NOMO-1 (cell line): ENCODE results near the gene TRDMT1.

Experiments used
- DNase-seq, 2 experiments: peaks; one replicate each; lab custom pipeline; 2025; ENCODE audit not compliant: unreplicated experiment in 2 of 2; lab: John Stamatoyannopoulos, UW

Gene TRDMT1, protein sequence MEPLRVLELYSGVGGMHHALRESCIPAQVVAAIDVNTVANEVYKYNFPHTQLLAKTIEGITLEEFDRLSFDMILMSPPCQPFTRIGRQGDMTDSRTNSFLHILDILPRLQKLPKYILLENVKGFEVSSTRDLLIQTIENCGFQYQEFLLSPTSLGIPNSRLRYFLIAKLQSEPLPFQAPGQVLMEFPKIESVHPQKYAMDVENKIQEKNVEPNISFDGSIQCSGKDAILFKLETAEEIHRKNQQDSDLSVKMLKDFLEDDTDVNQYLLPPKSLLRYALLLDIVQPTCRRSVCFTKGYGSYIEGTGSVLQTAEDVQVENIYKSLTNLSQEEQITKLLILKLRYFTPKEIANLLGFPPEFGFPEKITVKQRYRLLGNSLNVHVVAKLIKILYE

DNA sequence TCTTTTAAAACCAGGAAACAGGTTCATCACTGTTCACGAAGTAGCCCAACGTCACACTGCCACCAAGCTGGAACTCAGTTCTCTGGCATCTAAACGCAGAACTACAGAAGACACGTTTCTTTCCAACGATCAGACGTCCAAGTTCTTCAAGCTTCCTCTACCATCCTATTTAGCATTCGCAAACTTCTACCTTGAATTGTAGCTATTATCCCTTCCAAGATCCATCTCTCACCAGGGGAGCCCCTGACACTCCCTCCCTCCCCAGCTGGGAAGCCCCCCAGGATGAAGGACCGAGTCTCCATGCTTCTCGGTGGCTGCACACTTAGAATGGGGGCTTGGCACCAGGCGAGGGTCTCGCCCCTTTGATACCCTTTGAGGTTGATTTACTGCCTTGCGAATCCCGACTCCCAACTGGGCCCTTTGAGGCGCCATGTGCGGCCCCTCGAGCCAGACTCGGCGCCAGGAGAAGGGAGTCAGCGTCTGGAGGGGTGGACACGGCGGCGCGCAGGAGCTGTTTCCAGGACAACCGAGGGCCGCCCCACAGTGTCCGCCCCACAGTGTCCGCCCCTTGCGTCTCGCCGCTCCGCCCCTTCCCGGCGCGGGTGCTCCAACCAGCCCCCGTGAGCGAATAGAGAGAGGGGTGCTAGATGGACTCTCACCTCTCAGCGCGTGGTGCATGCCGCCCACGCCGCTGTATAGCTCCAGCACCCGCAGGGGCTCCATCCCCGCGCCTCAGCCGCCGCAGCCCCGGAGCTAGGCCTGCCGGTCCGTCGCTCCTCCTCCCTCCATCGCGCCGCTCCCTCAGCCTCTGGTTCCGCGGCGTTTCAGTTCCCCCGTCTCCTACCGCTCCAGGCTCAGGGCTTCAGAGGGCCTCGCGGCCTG is at the start of gene TRDMT1:
TSS of gene TRDMT1 (minus strand) at position 761 of the 882 bp plus-strand sequence. CDS start at position 723, 38 bp downstream.
- peak; percentile 74 to 78 for DNase-seq

DNA sequence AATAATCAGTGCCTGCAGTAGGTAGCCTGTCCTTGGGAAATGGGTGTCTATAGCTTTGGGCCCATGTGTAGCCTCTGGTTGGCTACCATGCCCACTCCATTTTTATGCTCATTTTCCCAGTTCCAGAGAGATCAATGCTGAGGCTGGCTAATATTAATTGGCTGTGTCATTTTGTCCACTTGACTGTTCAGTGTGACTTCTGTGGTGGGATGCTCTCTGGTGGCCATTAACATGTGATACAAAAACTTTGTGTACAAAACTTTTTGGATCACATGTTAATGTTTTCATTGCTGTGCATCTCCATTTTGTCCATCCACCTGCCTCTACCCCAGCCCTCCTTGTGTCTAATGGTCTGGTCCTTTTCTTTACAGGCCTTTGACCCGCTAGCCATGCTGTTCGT is 49.3 kb upstream of the TRDMT1 start:
- no peak for DNase-seq

DNA sequence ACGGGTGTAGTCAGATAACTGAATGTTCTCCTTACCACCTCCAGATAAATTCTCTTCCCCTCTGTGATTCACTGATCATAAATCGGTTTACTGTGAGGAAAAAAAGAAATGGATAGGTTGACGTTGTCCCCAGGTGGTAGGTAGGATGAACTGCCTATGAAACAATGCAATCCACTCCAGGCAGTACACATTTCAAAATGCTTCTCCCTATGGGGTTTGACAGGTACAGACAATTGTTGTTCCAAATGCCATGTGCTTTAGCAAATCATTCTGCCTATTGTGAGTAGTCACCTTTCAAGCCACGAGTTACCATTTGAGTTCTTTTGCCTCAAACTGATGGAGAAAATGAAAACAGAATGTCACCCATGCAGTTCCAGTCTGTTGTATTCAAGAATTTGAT is 48.3 kb upstream of the TRDMT1 start:
- DNase-seq, result peak in 1 of 2 experiments; percentile 18

DNA sequence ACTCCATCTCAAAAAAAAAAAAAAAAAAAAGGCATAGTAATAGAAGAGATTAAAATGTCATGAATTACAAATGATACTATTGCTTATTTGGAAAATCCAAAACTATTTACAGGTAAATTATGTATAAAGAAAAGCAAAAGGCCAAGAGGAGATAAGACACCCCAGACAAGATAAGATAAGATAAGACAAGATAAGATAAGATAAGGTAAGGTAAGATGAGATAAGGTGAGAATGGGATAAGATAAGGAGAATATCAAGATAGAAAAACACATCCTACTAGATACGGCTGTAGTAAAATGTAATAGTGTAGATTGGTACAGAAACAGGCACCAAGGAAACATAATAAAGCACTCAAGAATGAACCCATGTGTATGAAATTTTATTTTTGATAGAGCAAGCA is 47.5 kb upstream of the TRDMT1 start:
- no peak for DNase-seq

DNA sequence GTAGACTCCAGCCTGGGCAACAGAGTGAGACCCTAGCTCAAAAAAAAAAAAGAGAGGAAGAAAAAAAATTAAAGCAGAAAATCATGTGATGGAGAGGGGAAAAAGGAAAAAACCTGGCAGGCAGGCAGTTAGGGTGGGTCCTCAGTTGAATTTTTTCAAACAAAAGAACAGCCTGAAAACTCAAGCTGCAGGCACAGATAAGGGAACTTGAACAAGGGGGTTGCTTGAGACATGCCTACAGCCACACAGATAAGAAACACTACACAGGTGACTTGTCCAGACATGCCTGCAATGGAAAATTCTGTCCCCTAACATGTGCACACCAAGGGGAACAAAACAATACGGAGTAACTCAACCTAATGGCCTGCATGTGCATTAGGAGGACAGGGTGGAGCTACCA is 45.7 kb upstream of the TRDMT1 start:
- no peak for DNase-seq

DNA sequence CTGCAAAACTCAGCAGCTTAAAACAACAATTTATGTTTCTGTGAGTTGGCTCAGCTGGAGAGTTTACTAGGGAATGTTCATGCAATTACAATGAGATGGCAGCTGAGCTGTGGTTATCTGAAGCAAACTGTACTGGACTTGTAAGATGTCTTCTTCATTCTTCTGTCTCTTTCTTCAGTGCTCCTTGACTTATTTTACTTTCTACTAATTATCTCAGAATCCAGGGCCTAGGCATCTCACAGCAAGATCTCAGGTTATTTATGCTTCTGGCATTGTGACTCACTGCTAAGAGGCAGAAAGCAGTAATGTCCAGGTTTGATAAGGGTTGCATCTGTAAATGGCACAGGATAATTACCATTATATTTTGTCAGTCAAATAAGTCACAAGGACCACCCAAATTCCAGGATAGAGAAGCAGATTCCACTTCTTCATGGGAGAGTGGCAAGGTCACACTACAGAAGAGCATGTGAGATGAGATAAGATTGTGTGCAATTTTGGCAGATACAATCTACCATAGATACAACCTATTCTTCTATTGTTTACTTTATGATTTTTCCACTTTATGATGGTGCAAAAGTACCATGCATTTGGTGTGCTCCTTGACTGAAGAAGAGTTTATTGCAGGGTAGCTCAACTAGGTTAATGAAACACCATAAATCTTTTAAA is 43.4 kb upstream of the TRDMT1 start:
- no peak for DNase-seq

DNA sequence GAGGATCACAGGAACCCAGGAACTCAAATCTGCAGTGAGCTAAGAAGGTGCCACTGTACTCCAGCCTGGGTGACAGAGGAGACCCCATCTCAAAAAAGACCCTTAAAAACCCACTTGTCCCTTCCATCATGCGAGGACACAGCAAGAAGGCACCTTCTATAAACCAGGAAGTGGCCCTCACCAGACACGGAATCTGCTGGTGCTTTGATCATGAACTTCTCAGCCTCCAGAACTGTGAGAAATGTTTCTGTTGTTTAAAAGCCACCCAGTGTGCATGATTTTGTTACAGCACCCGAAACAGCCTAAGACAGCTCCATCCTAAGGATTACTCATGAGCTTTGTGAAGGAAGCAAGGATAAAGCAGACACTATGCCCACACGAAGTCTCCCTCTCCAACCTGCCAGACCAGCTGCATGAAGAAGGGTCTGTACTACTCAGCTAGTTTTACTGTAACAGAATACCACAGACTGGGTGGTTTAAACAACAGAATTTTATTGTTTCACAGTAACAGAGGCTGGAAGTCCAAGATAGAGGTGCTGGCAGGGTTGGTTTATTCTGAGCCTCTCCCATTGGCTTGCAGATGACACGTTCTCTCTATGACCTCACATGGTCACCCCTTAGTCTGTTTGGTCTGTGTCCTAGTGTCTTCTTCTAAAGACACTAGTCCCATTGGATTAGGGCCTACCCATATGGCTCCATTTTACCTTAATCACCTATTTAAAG is 40.3 kb upstream of the TRDMT1 start:
- no peak for DNase-seq

DNA sequence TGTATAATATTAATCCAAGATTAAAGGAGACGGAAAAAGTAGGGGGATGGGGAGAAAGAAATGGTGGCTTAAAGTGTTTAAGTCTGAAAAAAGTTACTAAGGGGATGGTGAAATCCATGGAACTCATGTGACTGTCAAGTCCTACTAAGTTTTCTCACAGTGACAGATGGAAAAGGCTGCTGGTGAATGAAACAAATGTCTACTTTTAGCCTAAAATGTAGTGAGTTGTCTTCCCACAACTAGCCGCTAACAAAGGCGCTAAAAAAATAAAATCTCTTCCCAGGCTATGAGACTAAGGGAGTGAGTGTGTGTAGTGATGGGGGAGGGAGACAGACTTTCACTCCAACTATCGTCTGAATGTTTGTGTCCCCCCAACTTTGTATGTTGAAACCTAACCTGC is 39.1 kb upstream of the TRDMT1 start:
- no peak for DNase-seq

DNA sequence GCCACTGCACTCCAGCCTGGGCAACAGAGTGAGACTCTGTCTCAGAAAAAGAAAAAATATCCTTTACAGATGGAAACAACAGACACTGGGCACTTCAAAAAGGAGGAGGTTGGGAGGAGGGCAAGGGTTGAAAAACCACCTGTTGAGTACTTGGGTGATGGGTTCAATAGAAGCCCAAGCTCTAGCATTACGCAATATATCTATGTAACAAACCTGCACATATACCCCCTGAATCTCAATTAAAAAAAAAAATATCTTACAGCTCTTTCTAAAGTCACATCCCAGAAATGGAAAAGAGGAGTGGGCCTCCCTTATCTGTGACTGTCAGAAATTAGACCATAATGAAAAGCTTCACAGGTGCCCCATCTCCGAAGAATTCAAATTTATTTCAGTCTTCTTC is 38.6 kb upstream of the TRDMT1 start:
- no peak for DNase-seq

DNA sequence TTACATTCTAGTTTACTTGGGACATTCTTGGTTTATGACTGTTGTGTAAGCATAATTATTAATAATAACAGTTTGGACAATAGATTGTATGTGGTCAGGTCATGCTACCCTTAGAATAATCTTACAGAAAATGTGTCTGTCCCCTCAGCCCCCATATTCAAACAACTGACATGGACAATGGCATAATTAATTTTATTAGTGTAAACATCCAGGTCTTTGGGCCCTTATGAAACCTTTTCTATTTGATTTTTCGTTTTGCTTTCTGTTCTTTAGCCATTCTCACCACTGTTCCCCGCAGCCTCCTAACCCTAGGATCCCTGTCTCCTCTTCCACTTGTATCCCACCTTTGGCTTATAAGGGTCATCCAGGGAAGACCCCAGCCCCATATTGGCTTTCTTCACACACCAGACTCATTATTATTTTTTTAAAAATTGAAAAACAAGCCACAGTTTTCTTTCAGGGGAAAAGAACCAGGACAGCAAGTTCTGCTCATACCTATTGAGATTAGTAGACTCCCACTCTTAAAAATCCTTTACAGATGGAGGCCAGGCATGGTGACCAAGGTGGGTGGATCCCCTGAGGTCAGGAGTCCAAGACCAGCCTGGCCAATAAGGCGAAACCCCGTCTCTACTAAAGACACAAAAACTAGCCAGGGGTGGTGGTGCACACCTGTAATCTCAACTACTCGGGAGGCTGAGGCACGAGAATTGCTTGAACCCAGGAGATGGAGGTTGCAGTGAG is 38.0 kb upstream of the TRDMT1 start:
- DNase-seq, result no peak

DNA sequence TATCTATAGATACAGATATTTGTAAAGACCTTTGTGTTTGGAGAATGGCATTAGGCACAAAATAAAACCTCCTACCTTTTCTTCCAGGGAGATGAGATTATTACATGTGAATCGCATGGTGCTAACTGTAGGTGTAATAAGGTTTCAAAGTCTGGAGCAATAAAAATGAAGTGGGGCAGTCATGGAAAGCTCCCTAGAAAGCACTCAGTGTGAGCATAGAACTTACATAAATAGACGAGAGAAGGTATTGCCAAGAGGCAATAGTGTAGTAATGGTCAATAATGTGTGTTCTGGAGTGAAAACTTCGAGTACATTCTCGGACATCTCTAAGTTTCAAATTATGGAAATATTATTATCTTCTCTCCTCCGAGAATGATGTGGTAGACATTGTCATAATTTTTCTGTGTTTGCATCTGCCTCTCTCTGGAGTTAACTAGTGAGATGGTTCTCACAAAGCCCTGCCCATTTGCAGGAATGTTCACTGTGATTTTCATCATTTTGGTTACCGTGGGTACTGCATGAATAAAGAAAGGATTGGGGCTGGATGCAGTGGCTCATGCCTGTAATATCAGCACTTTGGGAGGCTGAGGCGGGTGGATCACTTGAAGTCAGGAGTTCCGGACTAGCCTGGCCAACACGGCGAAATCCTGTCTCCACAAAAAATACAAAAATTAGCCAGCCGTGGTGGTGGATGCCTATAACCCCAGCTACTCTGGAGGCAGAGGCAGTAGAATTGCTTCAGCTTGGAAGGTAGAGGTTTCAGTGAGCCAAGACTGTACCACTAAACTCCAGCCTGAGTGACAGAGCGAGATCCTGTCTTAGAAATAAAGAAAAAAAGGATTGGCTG is 37.2 kb upstream of the TRDMT1 start:
- no peak for DNase-seq

DNA sequence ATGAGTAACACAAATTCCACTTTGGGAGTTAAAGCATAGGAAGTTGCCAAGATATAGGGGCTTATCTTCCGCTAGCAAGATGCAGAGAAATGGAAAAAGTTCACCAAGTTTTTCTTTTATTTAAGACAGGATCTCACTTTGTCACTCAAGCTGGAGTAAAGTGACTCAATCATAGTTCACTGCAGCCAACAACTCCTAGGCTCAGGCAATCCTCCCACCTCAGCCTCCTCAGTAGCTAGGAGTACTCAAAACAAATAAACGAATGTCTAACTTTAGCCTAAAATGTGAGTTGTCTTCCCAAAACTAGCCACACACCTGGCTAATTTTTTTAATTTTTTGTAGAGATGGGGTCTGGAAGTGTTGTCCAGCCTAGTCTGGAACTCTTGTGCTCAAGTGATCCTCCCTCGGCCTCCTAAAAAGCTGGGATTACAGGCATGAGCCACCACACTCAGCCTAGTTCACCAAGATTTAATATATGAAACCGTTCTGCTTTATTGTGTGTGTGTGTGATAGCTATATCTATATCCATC is 36.5 kb upstream of the TRDMT1 start:
- no peak for DNase-seq

DNA sequence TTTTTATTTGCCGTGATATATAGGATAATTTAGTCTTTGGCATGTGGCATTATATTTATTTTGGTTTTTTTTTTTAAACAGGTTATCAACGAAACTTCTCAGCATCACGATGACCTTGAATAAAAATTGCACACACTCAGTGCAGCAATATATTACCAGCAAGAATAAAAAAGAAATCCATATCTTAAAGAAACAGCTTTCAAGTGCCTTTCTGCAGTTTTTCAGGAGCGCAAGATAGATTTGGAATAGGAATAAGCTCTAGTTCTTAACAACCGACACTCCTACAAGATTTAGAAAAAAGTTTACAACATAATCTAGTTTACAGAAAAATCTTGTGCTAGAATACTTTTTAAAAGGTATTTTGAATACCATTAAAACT is 35.7 kb upstream of the TRDMT1 start:
- no peak for DNase-seq

DNA sequence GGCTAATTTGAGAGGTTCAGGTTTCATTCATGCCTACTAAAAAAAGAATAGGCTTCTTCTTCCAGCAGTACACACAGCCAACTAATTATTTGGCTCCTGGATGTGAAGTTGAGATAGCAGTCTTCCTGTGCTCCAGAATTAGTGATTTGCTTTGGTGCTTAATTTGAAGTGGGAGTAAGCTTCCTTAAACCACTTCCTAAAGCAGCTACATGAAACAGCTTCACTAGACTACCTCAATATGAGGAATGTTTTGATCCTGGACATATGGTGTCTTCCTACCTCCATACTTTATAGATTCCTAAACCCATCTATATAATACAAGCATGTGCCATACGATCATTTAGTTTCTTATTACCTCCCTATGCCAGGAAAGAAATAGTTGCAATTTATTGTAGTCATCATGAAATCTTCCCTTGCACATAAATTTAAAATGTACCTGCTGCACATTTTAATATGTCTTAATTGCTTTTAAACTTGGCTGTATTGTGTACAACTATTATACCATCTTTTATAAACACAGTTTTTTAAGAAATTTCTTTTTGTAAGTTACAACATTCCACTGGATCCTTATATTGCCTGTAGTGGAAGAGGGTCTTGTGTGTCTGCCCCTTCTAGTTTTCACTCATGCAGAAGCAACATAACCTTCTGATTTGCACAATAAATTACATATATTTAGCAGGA is 35.1 kb upstream of the TRDMT1 start:
- DNase-seq, result no peak

DNA sequence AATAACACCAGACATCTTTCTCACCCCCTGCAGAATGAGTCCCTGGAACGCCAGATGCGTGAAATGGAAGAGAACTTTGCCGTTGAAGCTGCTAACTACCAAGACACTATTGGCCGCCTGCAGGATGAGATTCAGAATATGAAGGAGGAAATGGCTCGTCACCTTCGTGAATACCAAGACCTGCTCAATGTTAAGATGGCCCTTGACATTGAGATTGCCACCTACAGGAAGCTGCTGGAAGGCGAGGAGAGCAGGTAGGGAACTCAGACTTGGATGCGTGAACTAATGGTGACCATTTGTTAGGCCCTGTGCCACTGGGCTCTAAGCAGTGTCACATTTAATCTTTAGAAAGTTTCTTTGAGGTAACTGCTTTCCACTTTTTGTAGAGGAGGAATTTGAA is 33.7 kb upstream of the TRDMT1 start:
- no peak for DNase-seq

DNA sequence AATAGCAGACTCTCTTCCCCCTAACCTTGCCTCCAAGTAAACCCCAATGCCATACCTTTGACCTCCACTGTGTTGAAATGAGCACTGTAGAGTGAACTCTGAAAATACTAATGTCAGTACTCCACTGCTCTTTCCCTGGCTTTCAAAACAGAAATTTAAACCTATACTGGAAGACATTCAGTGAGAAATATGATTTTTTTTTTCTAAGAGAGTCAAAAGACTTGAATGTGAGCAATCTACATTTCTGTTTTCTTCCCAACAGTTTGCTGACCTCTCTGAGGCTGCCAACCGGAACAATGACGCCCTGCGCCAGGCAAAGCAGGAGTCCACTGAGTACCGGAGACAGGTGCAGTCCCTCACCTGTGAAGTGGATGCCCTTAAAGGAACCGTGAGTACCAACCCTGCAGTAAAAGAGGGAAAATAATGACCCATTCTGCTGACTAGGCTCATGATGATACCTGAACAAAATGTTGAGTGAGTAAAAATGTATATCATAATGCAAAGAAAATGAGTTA is 33.0 kb upstream of the TRDMT1 start:
- no peak for DNase-seq

DNA sequence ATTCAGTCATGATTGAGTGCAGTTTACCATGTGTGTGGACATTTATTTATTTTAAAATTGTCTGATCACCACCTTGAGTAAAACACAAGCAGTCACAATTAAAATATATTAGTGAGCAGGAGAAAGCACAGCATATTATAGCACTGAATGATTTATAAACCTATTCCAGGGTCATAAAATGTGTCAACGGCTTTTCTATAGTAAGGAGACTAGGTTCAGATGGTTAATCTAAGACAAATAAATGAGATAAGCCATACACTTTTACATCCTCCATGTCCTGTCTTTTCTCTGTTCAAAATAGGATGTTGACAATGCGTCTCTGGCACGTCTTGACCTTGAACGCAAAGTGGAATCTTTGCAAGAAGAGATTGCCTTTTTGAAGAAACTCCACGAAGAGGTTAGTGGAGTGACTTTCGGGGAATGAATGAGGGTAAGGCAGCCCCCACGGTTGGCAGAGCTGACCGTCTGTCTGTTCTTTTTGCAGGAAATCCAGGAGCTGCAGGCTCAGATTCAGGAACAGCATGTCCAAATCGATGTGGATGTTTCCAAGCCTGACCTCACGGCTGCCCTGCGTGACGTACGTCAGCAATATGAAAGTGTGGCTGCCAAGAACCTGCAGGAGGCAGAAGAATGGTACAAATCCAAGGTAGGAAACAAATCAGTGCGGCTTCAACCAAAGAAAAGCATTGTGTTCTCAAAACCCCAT is 32.0 kb upstream of the TRDMT1 start:
- DNase-seq, result no peak
